Measurements from ENCODE around the gene EMP1. TPM values are rescaled to one million over a fixed set of nuclear protein-coding genes. Genes with fewer than 3 reads are reported as not detected.

EMP1 gene
- total and polyA plus RNA-seq, 2 of the 8 experiments (the other 6 are each of a cell fraction or from before 2014, with no cell fraction given): 0.17 to 0.65 TPM

DNA sequence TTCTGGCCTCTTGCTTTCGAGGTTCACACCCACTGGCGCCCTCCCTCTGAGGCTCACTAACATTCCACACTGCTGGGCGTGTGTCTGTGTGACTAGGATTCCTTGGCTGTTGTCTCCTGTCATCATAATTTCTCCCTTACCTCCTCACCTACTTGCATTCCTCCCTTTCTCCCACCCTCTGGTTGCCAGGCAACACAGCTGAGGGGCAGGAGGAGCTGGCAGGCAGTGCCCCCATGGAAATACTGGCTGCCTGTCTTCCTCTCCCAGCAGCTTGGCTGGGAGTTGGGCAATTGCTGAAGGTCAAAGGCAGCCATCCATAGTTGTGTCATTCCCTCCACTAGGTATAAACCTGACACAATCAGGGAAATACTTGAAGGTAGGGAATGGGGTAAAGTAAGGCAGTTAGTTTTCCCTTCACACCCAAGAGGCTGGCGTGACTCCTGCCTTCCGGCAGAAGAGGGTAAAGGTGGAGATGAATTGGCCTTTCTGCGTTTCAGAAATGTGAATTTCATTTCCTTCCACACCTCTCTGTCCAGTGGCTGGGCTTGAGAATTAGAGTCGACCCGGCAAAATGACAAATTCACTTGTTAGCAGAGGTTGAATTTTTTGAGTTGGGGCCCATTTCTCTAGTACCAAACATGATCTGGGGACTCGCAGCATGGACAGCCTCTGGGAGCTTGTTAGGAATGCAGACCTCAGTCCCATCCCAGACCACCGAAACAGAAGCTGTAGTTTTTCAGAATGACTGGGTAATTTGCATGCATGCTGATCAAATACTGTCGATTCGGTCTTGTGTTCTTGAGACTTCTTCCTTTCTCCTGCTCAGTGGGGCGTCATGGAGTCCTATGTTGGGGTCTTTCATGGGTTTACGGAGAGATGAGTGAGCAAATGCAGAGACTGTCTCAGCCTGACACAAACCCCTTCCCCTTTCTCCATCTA lies 24.3 kb upstream of the EMP1 start:
- POLR2A ChIA-PET (ENCODE audit: partially characterized antibody): interaction anchor here (0.6 to 1.4 kb wide), 3 partner anchors 20 to 56 kb away, joined by 3 read pairs; no protein-coding TSS in a partner anchor
- Histone ChIP-seq H3K9me3 (ENCODE audit: insufficient read depth in 2 of 2, low read depth in 1 of 2, low read length in 1 of 2) (no peaks in the 10 kb centered on the region), H3K14ac (ENCODE audit: insufficient read length) (no peak overlapping the region), H3K79me1 (ENCODE audit: low read depth, low read length) (no peaks in the 10 kb centered on the region), H4K8ac (ENCODE audit: extremely low read depth, insufficient read depth, low read length) (no peak overlapping the region), H3K4me3 (ENCODE audit: extremely low read depth in 1 of 4, insufficient read depth in 2 of 4, low read depth in 3 of 4, low read length in 4 of 4) (no peak overlapping the region), H3K23me2 (ENCODE audit: low read depth, low read length) (no peaks in the 10 kb centered on the region), H3K27ac (ENCODE audit: low read depth, low read length) (no peak overlapping the region), H3K56ac (replicated peaks; ENCODE audit: insufficient read length, low read depth, low read length) (no peak overlapping the region), H2BK5ac (ENCODE audit: low read depth, low read length) (no peak overlapping the region), H3K4ac (replicated peaks; ENCODE audit: insufficient read length, low read depth, low read length) (no peak overlapping the region), H2BK15ac (ENCODE audit: low read length) (peak overlapping the region; percentile 89; the same call in 1 of the 2 replicates), H3K4me1 (replicated peaks in 1 of 4; ENCODE audit: control insufficient read depth in 3 of 4, insufficient read depth in 4 of 4, low read length in 3 of 4) (peaks cover 4 to 16% (median 13%) of the 10 kb centered on the region in 4 experiments), H2BK120ac (replicated peaks; ENCODE audit: low read depth, low read length) (no peak overlapping the region), H2BK12ac (ENCODE audit: low read depth, low read length) (peak overlapping the region; percentile 23; the same call in 1 of the 2 replicates), H4K20me1 (replicated peaks in 1 of 2; ENCODE audit: control insufficient read depth in 1 of 2, insufficient read depth in 2 of 2, low read length in 2 of 2) (no peaks in the 10 kb centered on the region), H3K18ac (ENCODE audit: extremely low read depth, low read length) (no peak overlapping the region), H4K91ac (replicated peaks; ENCODE audit: insufficient read length, low read length) (peak overlapping the region; percentile 18), H4K5ac (ENCODE audit: insufficient read length, low read depth, low read length) (no peak overlapping the region), H2AK5ac (ENCODE audit: low read depth, low read length) (no peak overlapping the region), H3K4me2 (ENCODE audit: insufficient read depth in 1 of 2, low read depth in 2 of 2, low read length in 2 of 2) (peak overlapping the region in 1 of 2 experiments; percentile 4; a peak in 1 of 4 replicates), H3K79me2 (ENCODE audit: control insufficient read depth in 1 of 2, insufficient read depth in 2 of 2, low read length in 2 of 2) (no peaks in the 10 kb centered on the region), H3K36me3 (ENCODE audit: control insufficient read depth in 2 of 4, insufficient read depth in 4 of 4, low read length in 3 of 4) (peaks cover 0 to 4% (median 0%) of the 10 kb centered on the region in 4 experiments; a peak in 1 of 8 replicates), H3K23ac (ENCODE audit: insufficient read length) (no peak overlapping the region), H3K9ac (replicated peaks in 1 of 4; ENCODE audit: extremely low read depth in 1 of 4, low read depth in 3 of 4, low read length in 3 of 4) (no peak overlapping the region), H2AFZ (ENCODE audit: low read length) (no peak overlapping the region), H2BK20ac (ENCODE audit: low read length) (no peak overlapping the region), H3K27me3 (replicated peaks in 1 of 4; ENCODE audit: control insufficient read depth in 3 of 4, extremely low read depth in 1 of 4, insufficient read depth in 3 of 4, low read length in 3 of 4) (no peaks in the 10 kb centered on the region; a peak in 1 of 7 replicates)
- CTCF ChIA-PET (ENCODE audit: partially characterized antibody): interaction anchor here (0.7 to 2.2 kb wide), 9 partner anchors 9 to 196 kb away, joined by 3 to 6 read pairs (median 3); partner anchors contain the start of gene GSG1
- peak in 1 of 2 experiments; percentile 35 for DNase-seq (ENCODE audit: low read depth in 1 of 2, low spot score in 2 of 2)
- WGBS, 2 experiments (ENCODE audit: extremely low coverage in 1 of 2, insufficient coverage in 1 of 2, insufficient read length in 1 of 2, insufficient replicate concordance in 2 of 2, low coverage in 1 of 2, low lambda C conversion rate in 2 of 2, missing lambda C conversion rate in 1 of 2): 80% methylated on average over 14 of the region's 14 CpGs; no CpG with 5 or more reads in 1 of the 2 experiments
- FAIRE-seq: peak; percentile 65
- TF ChIP-seq BACH1 (IDR thresholded peaks at IDR 0.05; ENCODE audit: low read length): no peak
- peak; percentile 39; the same call in 1 of the 2 replicates for TF ChIP-seq TEAD4 (IDR thresholded peaks at IDR 0.05; ENCODE audit: low read depth, low read length)
- TF ChIP-seq NANOG (IDR thresholded peaks at IDR 0.05; ENCODE audit: insufficient read depth, low read depth, low read length, poor library complexity, severe bottlenecking): no peak
- peak; percentile 69; the same call in 1 of the 2 replicates for TF ChIP-seq CEBPB (IDR thresholded peaks at IDR 0.05; ENCODE audit: low read depth, low read length)

Measured in H1 (cell line).